Measurements from ENCODE around the gene TMEM151B. TPM values are rescaled to one million over a fixed set of nuclear protein-coding genes. Genes with fewer than 3 reads are reported as not detected.

Gene TMEM151B
- total RNA-seq, 4 donors from 2014 or later: 0.14 to 3.8 (median 1.7) TPM

DNA sequence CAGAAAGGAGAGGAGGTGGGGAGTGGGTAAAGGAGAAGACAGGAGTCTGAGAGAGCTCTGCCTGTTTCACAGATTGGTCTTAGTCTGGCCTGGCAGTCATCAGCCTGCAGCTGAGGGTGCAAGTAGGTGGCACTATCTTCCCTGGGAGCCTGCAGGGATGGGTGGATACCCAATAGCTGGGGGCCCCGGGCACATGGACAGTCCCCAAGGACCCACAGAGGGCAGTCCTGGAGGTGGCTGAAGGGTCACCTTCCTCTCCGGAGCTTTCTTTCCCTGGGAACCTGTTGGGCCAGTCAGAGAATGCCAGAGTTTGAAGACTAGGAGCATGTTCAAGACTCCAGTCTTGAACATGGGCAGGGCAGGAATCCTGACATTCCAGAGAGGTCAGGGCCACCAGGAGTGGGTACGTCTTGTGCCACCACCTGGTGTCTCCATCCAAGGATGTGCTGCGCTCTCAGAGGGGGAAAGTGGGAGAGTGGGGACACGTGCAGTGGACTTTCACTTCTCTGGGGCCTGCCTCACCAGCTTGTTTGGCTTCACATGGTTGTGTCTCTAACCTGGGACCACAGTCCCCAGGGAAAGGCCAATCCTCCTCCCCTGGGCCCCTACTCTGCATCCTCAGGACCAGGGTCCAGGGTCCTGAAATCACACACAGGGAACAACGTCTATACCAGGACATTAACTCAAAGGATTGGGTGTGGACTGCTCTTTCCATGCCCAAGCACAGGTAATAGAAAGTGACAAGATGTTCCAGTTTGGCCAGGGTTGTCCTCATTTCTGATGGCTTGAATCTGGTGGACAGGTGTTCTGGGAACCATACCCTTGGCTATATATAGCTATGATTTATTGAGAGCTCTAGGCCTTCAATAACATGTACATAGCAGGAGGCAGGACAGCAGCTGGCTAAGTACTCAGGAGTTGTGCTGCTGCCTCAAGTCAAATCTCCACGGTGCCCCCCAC, 24.9 kb downstream of the TMEM151B start:
- in situ Hi-C loops (cut with MboI; ENCODE audit: low pct_ligation_motif_present in 1 of 4, low pct_unique_long_range_greater_than_20kb in 1 of 4, low sequenced_read_pairs in 3 of 4): no loop called here
- H3K4me1 ChIP-seq: peaks cover 6 to 16% (median 14%) of the 10 kb centered on the region in 4 donors
- no peak overlapping the region for H3K4me3 ChIP-seq
- intact Hi-C loops (cut with DNase I; ENCODE audit: low total_unique reads): loop anchor here (5.0 kb wide), 1 partner anchor 1223 kb away; no protein-coding TSS in a partner anchor
- DNase-seq: no peak
- no peak overlapping the region for H3K27ac ChIP-seq
- no peak for TF ChIP-seq POLR2A (IDR thresholded peaks at IDR 0.05)
- TF ChIP-seq, protein P1, sequence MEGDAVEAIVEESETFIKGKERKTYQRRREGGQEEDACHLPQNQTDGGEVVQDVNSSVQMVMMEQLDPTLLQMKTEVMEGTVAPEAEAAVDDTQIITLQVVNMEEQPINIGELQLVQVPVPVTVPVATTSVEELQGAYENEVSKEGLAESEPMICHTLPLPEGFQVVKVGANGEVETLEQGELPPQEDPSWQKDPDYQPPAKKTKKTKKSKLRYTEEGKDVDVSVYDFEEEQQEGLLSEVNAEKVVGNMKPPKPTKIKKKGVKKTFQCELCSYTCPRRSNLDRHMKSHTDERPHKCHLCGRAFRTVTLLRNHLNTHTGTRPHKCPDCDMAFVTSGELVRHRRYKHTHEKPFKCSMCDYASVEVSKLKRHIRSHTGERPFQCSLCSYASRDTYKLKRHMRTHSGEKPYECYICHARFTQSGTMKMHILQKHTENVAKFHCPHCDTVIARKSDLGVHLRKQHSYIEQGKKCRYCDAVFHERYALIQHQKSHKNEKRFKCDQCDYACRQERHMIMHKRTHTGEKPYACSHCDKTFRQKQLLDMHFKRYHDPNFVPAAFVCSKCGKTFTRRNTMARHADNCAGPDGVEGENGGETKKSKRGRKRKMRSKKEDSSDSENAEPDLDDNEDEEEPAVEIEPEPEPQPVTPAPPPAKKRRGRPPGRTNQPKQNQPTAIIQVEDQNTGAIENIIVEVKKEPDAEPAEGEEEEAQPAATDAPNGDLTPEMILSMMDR (IDR thresholded peaks at IDR 0.05): no peak
- no peak for TF ChIP-seq EP300 (IDR thresholded peaks at IDR 0.05; ENCODE audit: low read depth)
- no peak for TF ChIP-seq POLR2AphosphoS5 (IDR thresholded peaks at IDR 0.05)
- WGBS, 2 donors (ENCODE audit: low coverage in 1 of 2): 62% methylated on average over 6 of the region's 7 CpGs; no CpG with 5 or more reads in 1 of the 2 donors
- no peaks in the 10 kb centered on the region for H3K9me3 ChIP-seq
- no peaks in the 10 kb centered on the region for H3K36me3 ChIP-seq
- peaks cover 85% of the 10 kb centered on the region for H3K27me3 ChIP-seq

DNA sequence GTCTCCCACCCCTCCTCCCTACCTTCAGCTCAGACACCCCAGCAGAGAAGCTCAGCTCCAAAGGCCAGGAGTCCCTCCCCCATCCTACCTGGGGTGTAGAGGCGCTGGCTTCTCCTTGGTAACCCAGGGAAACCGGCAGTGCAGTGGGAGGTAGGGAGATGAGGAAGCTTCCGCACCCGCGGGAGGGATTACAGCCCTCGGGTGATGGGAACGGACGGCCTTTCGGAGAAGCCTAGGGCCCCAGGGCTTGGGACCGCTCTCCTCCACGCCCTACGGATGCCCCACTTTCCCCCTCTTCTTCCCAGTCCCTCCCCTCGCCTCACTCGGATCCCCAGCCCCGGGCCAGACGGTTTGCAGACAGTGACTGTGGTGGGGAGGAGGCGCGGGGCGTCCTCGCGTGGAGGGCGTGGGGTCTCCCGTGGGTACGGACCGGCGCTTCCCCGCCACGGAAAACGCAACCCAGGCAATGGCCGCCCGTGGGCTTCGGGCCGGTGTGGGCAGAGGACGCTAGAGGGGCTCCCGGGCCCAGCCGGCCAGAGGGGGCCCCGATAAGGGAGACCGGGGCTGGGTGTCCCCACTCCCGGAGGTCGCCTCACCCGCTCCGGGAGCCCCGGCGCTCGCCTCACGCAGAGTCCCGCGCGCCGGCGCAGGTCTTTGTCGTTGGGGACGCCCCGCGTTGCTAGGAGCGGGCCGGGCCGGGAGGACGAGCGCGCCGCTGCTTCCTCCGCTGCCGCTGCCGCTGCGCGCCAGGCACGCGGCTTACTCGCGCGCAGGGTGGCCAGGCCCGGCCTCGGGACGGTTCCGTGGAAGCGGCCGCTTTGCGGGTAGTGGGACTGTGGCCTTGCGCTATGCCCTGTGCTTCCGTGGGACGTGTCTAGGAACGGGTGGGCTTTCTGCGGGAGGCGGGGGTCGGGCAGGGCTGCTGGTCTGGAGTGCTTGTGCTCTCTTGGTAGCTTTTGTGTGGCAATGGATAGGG, 27.1 kb downstream of the TMEM151B start:
- Histone ChIP-seq H3K4me1 (peaks cover 6 to 16% (median 14%) of the 10 kb centered on the region in 4 donors), H3K4me3 (peak overlapping the region; percentile 25 to 64 (median 33)), H3K27me3 (peaks cover 62% of the 10 kb centered on the region), H3K27ac (no peak overlapping the region), H3K9me3 (no peaks in the 10 kb centered on the region), H3K36me3 (peaks cover 0 to 3% (median 0%) of the 10 kb centered on the region in 4 donors)
- DNase-seq: peak; percentile 25
- WGBS, 2 donors (ENCODE audit: low coverage in 1 of 2): 4% methylated on average over 22 of the region's 86 CpGs; no CpG with 5 or more reads in 1 of the 2 donors
- in situ Hi-C loops (cut with MboI; ENCODE audit: low pct_ligation_motif_present in 1 of 4, low pct_unique_long_range_greater_than_20kb in 1 of 4, low sequenced_read_pairs in 3 of 4) (no loop called here), intact Hi-C loops (cut with DNase I; ENCODE audit: low total_unique reads) (no loop called here)
- no peak for TF ChIP-seq EP300 (IDR thresholded peaks at IDR 0.05; ENCODE audit: low read depth)
- peak; percentile 10 for TF ChIP-seq POLR2A (IDR thresholded peaks at IDR 0.05)

DNA sequence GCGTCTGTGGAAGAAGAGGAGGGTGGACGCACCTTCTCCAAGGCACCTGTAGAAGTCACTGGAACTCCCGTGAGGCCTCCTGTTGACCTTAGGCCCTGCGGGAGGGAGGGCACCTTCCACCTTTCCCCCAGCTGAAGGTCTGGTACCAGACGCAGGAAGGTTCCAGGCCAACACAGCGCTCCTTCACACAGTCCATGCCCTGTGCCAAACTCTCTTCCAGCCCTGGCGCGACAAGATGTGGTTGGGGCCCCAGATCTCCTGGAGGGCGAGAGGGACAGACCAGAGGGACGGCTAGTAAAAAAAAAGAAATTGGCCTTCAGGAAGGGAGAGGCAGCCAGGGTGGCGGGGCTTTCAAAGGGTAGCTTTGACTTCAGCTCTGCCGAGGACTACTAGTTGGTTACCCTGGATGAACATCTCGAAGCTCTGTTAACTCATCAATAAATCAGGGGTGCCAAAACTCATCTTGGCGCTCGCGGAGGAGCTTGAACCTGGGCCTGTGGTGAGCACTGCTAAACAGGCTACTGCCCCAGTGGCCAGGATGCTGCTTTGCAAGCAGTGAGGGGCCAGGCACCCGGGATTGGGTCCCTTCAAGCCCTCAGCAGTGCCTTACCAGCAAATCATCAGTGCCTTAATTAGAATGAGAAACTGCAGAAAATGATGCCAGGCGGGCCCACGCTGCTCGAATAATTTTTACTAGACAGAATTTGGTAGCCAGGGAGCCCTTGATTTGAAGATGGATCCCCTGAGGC, 28.0 kb downstream of the TMEM151B start:
- TF ChIP-seq POLR2A (IDR thresholded peaks at IDR 0.05): no peak
- no peak for TF ChIP-seq POLR2AphosphoS5 (IDR thresholded peaks at IDR 0.05)
- TF ChIP-seq, protein P1 (IDR thresholded peaks at IDR 0.05): no peak
- no peak for TF ChIP-seq EP300 (IDR thresholded peaks at IDR 0.05; ENCODE audit: low read depth)
- peaks cover 6 to 16% (median 14%) of the 10 kb centered on the region in 4 donors for H3K4me1 ChIP-seq
- no peaks in the 10 kb centered on the region for H3K9me3 ChIP-seq
- in situ Hi-C loops (cut with MboI; ENCODE audit: low pct_ligation_motif_present in 1 of 4, low pct_unique_long_range_greater_than_20kb in 1 of 4, low sequenced_read_pairs in 3 of 4) (no loop called here), intact Hi-C loops (cut with DNase I; ENCODE audit: low total_unique reads) (no loop called here)
- H3K27ac ChIP-seq: no peak overlapping the region
- peaks cover 54% of the 10 kb centered on the region for H3K27me3 ChIP-seq
- WGBS, 2 donors (ENCODE audit: low coverage in 1 of 2): 45 to 53% methylated on average over 5 to 20 of the region's 20 CpGs
- peaks cover 0 to 9% (median 4%) of the 10 kb centered on the region in 4 donors for H3K36me3 ChIP-seq
- H3K4me3 ChIP-seq: peak overlapping the region in 1 of 4 donors; percentile 64
- no peak for DNase-seq

DNA sequence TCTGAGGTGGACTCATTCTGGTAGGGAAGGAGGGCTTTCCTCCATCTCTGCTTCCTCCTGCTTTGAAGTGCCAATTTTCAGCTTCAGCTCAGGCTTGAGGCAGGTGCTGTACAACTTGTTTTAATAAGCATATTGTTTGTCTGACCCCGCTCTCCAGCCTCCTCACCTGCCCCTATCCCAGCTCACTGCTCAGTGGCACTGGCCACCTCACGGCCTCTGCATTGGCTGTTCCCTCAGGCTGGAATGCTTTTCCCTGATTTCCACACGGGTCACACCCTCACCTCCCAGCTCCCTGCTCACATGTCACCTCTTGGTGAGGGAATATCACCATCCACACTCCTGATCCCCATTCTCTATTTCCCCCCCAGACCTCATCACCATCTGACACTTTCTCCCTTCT, 28.6 kb downstream of the TMEM151B start:
- no peaks in the 10 kb centered on the region for H3K9me3 ChIP-seq
- H3K36me3 ChIP-seq: peaks cover 0 to 15% (median 7%) of the 10 kb centered on the region in 4 donors
- H3K27ac ChIP-seq: no peak overlapping the region
- whole genome bisulfite sequencing, 2 donors (ENCODE audit: low coverage in 1 of 2): 80 to 83% methylated on average over 1 to 3 of the region's 3 CpGs
- in situ Hi-C loops (cut with MboI; ENCODE audit: low pct_ligation_motif_present in 1 of 4, low pct_unique_long_range_greater_than_20kb in 1 of 4, low sequenced_read_pairs in 3 of 4) (no loop called here), intact Hi-C loops (cut with DNase I; ENCODE audit: low total_unique reads) (no loop called here)
- H3K4me1 ChIP-seq: peaks cover 6 to 16% (median 14%) of the 10 kb centered on the region in 4 donors
- no peak overlapping the region for H3K4me3 ChIP-seq
- no peak for DNase-seq
- TF ChIP-seq, protein P1 (IDR thresholded peaks at IDR 0.05): no peak
- no peak for TF ChIP-seq EP300 (IDR thresholded peaks at IDR 0.05; ENCODE audit: low read depth)
- no peak for TF ChIP-seq POLR2A (IDR thresholded peaks at IDR 0.05)
- TF ChIP-seq POLR2AphosphoS5 (IDR thresholded peaks at IDR 0.05): no peak
- H3K27me3 ChIP-seq: peaks cover 47% of the 10 kb centered on the region

Data from transverse colon (tissue), 4 donors.